ENCODE measurements around the gene SMAD7. TPM values are rescaled to one million over a fixed set of nuclear protein-coding genes. Genes with fewer than 3 reads are reported as not detected.

Gene SMAD7
- total and polyA plus RNA-seq, 10 of the 15 experiments (the other 5 are each of a cell fraction or from before 2014, with no cell fraction given), result 1.3 to 22.5 (median 8.0) TPM

GRCh38 chr18:48986851-48987761 lies 36.3 kb upstream of the SMAD7 start:
- Histone ChIP-seq H3K4me2 (ENCODE audit: control insufficient read depth, insufficient read depth) (no peak overlapping the region), H3K4me1 (ENCODE audit: control insufficient read depth, insufficient read depth, low read length) (no peaks in the 10 kb centered on the region), H3K4me3 (no peak overlapping the region), H3K9me3 (replicated peaks; ENCODE audit: control insufficient read depth, insufficient read depth, low read length) (no peaks in the 10 kb centered on the region), H3K36me3 (ENCODE audit: control insufficient read depth in 2 of 2, insufficient read depth in 2 of 2, low read length in 1 of 2) (no peaks in the 10 kb centered on the region), H3K27me3 (replicated peaks in 1 of 2; ENCODE audit: control insufficient read depth in 2 of 2, insufficient read depth in 2 of 2, low read length in 1 of 2) (no peaks in the 10 kb centered on the region; a peak in 1 of 4 replicates), H4K20me1 (ENCODE audit: control insufficient read depth, insufficient read depth) (no peaks in the 10 kb centered on the region), H3K9ac (ENCODE audit: control insufficient read depth, insufficient read depth, low read length) (no peak overlapping the region), H2AFZ (ENCODE audit: control insufficient read depth, low read depth, low read length) (no peak overlapping the region), H3K79me2 (ENCODE audit: control insufficient read depth, insufficient read depth, low read length) (no peaks in the 10 kb centered on the region), H3K27ac (ENCODE audit: control insufficient read depth, insufficient read depth) (no peak overlapping the region)
- WGBS (ENCODE audit: insufficient coverage, insufficient replicate concordance, low lambda C conversion rate, missing lambda C conversion rate), result 44% methylated on average over 20 of the region's 20 CpGs
- no peak for FAIRE-seq
- DNase-seq (ENCODE audit: low read depth, low spot score), result no peak
- ChIA-PET POLR2A (no interaction called here), CTCF (interaction anchor here (1.7 kb wide), 1 partner anchor 26 kb away, joined by 3 read pairs; no protein-coding TSS in a partner anchor), RAD21 (ENCODE audit: unreplicated experiment) (no interaction called here), SMC1A (ENCODE audit: uncharacterized antibody, unreplicated experiment) (no interaction called here)
- BruUV-seq (replicated peaks), result no TSS peak
- in situ Hi-C loops (cut with MboI), result no loop called here
- ATAC-seq, result no peak
- TF ChIP-seq ZNF592 (IDR thresholded peaks at IDR 0.05) (no peak), MXI1 (IDR thresholded peaks at IDR 0.05; ENCODE audit: low read depth, low read length) (no peak), CREB1 (IDR thresholded peaks at IDR 0.05; ENCODE audit: low read depth) (no peak), STAT1 (conservative IDR thresholded peaks at IDR 0.05) (no peak), RBBP5 (conservative IDR thresholded peaks at IDR 0.05) (no peak), GABPA (IDR thresholded peaks at IDR 0.05; ENCODE audit: low read depth) (no peak), ASH2L (IDR thresholded peaks at IDR 0.05; ENCODE audit: borderline replicate concordance, low read depth) (no peak), FOXK2 (IDR thresholded peaks at IDR 0.05) (no peak), KAT2A (conservative IDR thresholded peaks at IDR 0.05; ENCODE audit: control insufficient read depth, low read depth, low read length) (no peak), SMC3 (IDR thresholded peaks at IDR 0.05; ENCODE audit: borderline replicate concordance, low read length) (no peak), BCL3 (IDR thresholded peaks at IDR 0.05; ENCODE audit: borderline replicate concordance, insufficient read depth, low read depth, low read length, poor library complexity, severe bottlenecking) (no peak), EP300 (IDR thresholded peaks at IDR 0.05; ENCODE audit: borderline replicate concordance in 1 of 2, control insufficient read depth in 1 of 2, low read depth in 2 of 2, low read length in 2 of 2) (no peak), BMI1 (IDR thresholded peaks at IDR 0.05; ENCODE audit: borderline replicate concordance) (no peak), MEF2A (IDR thresholded peaks at IDR 0.05; ENCODE audit: insufficient read depth, low read depth, low read length) (no peak), CREM (IDR thresholded peaks at IDR 0.05; ENCODE audit: low read depth) (no peak), TARDBP (IDR thresholded peaks at IDR 0.05; ENCODE audit: borderline replicate concordance) (no peak)
- intact Hi-C loops (cut with micrococcal nuclease; ENCODE audit: unreplicated experiment), result no loop called here
